ENCODE results near the gene JAZF1.

JAZF1 gene

GRCh38 chr7:28191751-28192150 lies 11.2 kb upstream of the JAZF1 start:
- DNase-seq (ENCODE audit: low spot score), result no peak

DNA sequence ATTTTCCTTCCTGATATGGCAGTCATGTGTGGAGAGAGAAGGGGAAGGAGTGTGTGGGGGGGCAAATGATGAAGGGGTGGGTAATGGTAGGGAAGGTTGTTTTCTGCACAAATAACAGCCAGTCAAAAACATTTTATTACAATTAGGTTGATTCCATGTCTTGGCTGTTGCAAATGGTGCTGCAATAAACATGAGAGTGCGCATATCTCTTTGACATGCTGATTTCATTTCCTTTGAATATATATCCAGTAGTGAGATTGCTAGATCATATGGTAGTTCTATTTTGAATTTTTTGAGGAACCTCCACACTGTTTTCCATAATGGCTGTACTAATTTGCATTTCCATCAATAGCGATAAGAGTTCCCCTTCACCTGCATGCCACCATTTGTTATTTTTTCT lies 10.6 kb upstream of the JAZF1 start:
- DNase-seq (ENCODE audit: low spot score), result no peak

GRCh38 chr7:28190077-28190710 lies 9.6 kb upstream of the JAZF1 start:
- no peak for DNase-seq (ENCODE audit: low spot score)

- no peak for DNase-seq (ENCODE audit: low spot score)
Measured at GRCh38 chr7:28187012-28187411, 6.4 kb upstream of the JAZF1 start.

GRCh38 chr7:28183627-28184026 lies 3.0 kb upstream of the JAZF1 start:
- no peak for DNase-seq (ENCODE audit: low spot score)

DNA sequence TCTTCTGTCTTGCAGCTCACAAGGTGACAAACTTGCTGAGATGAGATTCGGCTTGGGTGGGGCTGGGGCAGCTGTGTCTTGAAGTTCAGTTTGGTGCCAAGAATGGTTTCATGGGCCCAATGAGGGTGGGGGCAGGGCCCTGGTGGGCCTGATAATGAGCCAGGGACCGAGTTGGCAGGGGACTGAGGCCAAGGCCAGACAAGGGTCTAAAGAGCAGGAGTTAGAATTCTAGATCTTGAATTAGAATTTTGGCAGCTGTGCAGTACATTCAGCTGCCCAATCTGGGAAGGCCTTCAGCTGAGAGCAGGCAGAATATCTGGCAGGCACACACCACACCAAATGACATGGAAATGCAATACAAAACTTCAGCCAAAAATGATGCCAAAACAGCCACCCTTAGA lies 1.5 kb upstream of the JAZF1 start:
- DNase-seq (ENCODE audit: low spot score), result no peak

DNA sequence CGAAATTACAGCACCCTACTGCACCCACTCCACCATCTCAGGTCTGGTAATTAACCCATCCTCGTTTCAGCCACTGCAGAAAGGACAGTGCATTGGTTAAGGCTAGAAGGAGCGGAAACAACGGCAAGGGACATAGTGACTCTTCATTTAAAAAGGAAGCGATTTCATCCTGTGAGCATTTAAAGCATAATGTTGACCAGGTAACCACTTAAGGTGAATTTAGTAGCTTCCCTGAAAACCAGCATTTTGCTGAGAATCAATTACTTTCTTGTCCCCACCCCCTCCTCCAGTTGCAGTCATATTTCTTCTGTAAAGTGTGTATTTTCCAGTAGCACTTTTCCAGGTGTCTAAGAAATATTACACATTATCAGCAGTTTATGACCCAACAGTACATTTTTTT lies 821 bp upstream of the JAZF1 start:
- DNase-seq (ENCODE audit: low spot score), result no peak

DNA sequence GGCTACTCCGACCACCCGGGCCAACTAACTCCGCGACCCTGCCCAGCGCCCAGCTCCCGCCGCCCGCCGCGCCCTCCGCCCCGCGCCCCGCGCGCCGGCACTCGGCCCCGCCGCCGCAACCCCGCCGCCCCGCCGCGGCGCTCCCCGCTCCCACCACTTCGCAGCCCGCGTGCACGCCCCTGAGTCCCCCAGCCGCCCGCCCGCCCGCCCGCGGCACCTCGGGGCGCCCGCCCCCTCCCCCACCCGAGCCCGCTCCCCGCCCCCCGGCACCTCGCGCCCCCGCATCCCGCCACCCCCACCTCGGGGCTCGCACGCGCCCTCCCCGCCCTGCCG lies 598 bp downstream of the JAZF1 start:
- no peak for DNase-seq (ENCODE audit: low spot score)

- peak; percentile 78 for DNase-seq (ENCODE audit: low spot score)
Measured at GRCh38 chr7:28179120-28180030, 1.2 kb downstream of the JAZF1 start.

DNA sequence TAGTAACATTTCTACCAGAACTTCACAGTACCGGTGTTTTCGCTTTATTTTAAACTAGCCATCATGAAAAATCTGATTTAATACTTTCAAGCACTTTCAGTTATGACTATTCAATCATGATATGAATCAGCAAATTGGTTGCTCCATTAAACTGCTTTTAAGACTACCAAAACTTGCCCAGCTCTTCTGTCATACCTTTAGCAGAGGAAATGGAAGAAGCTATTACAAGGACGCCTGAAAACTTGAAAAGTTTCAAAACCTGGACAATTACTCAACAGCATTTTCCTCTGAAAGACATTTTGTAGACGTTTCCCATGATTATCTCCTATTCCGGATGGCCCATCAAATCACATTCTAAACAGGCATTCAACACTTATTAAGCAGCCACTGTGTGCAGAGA lies 2.0 kb downstream of the JAZF1 start:
- no peak for DNase-seq (ENCODE audit: low spot score)

- DNase-seq (ENCODE audit: low spot score), result no peak
Measured at GRCh38 chr7:28177836-28178235, 2.8 kb downstream of the JAZF1 start.

DNA sequence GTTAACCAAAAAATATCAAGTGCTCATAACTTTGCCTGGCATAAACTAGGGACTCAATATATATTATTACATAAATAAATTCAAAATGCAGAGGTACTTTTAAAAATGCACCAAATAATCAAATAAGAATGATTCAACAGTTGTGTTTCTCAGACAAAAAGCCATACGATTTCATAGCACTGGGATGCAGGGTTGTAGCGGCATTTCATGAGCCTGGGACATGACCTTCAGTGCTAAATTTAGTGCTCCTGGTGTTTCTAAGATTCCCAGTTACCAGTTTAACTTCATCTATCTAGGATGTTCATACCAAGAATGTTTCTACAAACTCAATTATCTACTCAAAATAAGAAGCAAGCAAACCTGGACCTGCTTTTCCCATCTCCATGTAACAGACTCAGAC lies 4.0 kb downstream of the JAZF1 start:
- DNase-seq (ENCODE audit: low spot score), result no peak

DNA sequence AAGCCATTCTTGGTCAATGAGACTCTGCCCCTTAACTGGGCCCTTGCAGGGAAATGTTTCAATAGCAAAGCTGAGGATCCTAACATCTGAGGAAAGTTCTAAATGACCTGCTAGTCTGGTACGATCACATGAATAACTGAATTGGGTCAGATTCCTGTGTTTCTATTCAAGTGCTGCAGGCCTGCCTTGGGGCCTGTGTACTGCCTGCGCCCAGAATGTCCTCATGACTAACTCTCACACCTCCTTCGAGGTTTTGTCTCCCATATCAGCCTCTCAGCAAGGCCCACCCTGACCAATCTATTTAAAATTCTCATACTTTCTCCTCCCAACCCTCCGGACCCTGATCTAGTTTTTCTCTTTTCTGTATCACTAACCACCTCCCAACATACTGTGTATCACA lies 4.4 kb downstream of the JAZF1 start:
- no peak for DNase-seq (ENCODE audit: low spot score)

- no peak for DNase-seq (ENCODE audit: low spot score)
Measured at GRCh38 chr7:28174901-28175661, 5.5 kb downstream of the JAZF1 start.

DNA sequence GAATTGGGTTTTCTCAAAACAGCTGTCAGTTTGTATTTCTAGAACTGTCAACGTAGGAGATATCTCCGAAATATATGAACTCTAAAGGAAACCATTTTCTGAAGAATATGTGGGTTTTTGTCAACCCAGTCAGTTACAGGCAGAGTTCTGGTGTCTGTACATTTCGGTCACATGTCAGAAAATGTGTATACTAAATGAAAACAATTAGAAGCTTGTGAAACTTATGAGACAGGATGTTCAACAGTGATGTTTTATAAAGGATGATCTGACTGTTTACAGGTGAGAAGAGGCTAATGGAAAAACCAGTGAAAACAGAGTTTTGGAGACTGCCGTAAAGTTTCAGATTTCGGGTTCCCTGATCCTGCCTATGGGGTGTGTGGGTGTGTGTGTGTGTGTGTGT lies 6.2 kb downstream of the JAZF1 start:
- no peak for DNase-seq (ENCODE audit: low spot score)

DNA sequence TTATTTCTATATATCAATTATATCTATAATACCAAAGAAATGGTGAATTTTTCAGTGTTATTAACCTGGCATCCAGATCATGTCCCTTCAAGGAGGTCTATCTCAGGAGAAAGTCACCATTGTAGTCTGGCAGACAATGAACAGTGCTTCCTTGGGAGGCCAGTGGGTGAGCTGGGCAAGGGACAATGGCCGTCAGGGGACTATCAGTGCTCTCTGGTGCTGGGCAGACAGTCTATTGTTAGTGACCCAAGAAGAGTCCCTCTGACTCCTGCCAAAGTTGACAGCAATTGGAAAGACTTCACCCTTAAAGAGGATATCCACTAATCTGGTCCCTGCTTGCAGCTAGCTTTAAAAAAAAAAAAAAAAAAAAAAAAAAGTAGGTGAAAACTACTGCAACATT lies 7.1 kb downstream of the JAZF1 start:
- DNase-seq (ENCODE audit: low spot score), result no peak

DNA sequence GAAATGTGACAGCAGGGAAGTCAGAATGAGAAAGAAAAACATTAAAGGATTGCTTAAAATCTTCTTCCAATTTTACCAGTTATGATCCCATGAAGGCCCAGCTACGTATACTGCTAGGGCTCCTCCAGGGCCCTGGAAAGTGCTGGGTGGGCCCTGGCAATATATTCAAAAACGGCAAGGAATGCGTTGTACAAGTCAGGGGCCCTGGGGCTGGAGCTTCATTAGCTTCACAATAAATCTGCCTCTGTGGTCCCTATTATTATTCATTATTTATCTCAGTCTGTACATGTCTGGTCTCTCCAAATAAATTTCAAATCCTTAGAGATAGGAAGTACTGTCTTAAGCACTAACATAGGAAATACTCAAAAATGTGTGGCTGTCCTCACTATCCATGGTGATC lies 7.6 kb downstream of the JAZF1 start:
- DNase-seq (ENCODE audit: low spot score), result no peak

DNA sequence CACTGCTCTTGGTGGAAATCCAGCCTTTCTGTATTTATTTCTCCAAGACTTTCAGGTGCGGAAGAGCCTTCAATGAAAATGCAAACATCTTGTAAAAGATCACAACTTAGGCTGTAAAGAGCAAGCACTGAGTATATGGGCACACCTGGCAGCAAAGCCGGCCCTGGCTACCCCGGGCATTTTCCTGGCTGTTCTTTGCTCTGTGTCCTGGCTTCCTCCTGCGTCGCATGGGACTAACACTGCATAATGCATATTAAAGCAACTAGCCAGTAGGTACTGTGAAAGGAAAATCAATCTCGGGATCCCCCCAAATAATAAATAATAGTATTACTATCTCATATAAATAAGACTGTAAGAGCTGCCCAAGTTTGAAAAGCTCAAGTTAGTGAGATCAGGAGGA lies 9.9 kb downstream of the JAZF1 start:
- DNase-seq (ENCODE audit: low spot score), result no peak

DNA sequence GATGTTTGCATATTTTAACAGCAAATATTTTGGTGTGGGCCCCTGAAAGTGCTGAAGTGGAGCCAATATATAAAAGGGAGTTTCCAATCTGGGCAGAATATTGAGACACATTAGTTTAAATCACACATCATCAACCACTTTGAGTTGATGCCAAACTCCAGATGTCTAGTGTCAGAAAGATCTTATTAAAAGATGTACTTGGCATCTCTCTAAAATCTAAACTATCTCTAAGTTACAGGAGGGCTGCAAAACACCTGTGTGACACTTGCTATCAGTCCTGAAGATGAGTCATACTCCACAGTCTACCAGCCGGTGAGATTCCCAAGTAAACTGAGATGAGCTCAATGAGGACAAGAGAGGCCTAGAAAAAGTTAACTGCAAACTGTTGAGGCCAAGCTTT lies 11.4 kb downstream of the JAZF1 start:
- no peak for DNase-seq (ENCODE audit: low spot score)

- no peak for DNase-seq (ENCODE audit: low spot score)
Measured at GRCh38 chr7:28168393-28169158, 12.0 kb downstream of the JAZF1 start.

- DNase-seq (ENCODE audit: low spot score), result no peak
Measured at GRCh38 chr7:28166982-28167715, 13.4 kb downstream of the JAZF1 start.
